ENCODE data around the gene PGS1.
A peak's percentile ranks its signal among the peaks of the same experiment; 100 is the strongest.

Gene PGS1

DNA sequence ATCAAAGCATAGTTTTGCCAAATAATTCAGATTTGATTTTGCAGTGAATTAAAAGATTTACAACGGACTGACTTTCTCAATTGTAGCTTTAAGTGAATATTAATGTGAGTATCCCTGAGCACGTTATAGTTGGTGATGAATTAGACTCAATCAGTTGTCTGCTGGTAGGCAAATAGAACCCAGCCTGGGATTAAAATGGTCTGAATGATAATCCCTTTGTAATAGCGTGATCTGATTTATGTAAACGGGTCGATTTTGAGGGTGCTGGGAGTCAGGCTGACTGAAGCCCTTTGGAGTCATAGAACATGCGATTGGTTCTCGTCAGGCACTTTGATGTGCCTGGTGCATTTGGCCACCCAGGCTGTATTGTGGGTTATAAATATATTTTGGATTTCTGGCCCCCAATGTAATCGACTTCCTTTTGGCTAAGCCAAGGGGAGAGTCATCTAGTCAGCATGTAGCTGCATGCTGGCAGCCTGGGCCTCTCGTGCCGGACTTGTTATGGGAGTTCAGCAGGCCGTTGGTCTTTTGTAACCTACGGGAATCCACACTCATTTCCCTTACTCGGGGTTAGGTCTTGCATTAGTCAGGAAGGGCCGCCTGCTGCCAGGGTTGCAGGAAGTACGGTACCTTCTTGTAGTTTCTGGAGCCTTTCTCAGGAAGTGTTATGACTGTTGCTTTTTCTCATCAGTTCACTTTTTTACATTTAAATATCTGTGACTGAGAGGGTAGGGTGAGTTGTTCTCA, 5.4 kb downstream of the PGS1 start:
- TF ChIP-seq POLR2A (IDR thresholded peaks at IDR 0.05; ENCODE audit: extremely low read depth, insufficient read length) (no peak), MAX (IDR thresholded peaks at IDR 0.05; ENCODE audit: low read depth, low read length) (peak; percentile 74), MYC (IDR thresholded peaks at IDR 0.05; ENCODE audit: low read depth, low read length) (peak; percentile 72)
- TF ChIP-seq, protein P1, sequence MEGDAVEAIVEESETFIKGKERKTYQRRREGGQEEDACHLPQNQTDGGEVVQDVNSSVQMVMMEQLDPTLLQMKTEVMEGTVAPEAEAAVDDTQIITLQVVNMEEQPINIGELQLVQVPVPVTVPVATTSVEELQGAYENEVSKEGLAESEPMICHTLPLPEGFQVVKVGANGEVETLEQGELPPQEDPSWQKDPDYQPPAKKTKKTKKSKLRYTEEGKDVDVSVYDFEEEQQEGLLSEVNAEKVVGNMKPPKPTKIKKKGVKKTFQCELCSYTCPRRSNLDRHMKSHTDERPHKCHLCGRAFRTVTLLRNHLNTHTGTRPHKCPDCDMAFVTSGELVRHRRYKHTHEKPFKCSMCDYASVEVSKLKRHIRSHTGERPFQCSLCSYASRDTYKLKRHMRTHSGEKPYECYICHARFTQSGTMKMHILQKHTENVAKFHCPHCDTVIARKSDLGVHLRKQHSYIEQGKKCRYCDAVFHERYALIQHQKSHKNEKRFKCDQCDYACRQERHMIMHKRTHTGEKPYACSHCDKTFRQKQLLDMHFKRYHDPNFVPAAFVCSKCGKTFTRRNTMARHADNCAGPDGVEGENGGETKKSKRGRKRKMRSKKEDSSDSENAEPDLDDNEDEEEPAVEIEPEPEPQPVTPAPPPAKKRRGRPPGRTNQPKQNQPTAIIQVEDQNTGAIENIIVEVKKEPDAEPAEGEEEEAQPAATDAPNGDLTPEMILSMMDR (IDR thresholded peaks at IDR 0.05; ENCODE audit: low read depth, low read length), result no peak
- peak; percentile 96 for DNase-seq (ENCODE audit: low read depth)
- peak overlapping the region; percentile 18 for H3K4me3 ChIP-seq (ENCODE audit: low read depth, low read length)

DNA sequence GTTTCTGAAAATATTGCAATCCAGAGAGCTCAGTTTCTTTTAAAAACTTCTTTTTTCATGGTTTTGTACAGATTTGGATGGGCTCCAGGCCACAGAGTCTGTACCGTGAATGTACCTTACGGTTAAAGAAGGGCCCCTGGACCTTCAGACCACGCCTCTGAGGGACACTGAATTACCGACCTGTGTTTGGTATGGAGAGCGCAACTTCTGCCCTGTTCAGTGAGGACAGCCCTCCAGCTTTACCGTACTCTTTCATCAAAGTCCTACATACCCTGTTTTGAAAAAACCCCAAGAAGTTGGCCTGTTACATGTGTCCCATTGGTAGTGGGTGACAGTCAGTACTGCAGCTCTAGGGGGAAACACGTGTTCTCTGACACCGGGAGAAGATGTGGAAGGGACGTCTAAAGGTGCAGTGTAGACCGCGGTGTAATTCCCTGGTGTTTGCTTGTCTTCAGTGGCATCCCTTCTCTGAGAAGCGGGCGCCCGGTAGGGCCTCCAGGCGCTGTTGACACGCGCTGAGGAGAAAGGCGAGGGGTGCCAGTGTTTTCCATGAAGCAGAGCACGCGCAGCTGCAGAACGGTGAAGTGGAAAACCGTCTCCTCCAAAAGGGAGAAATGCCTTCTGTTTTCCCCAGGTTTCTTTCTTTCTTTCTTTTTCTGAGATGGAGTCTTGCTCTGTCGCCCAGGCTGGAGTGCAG, 6.2 kb downstream of the PGS1 start:
- TF ChIP-seq, protein P1 (IDR thresholded peaks at IDR 0.05; ENCODE audit: low read depth, low read length), result no peak
- TF ChIP-seq MYC (IDR thresholded peaks at IDR 0.05; ENCODE audit: low read depth, low read length) (no peak), POLR2A (IDR thresholded peaks at IDR 0.05; ENCODE audit: extremely low read depth, insufficient read length) (no peak), MAX (IDR thresholded peaks at IDR 0.05; ENCODE audit: low read depth, low read length) (no peak)
- H3K4me3 ChIP-seq (ENCODE audit: low read depth, low read length), result peak overlapping the region; percentile 18

GRCh38 chr17:78387977-78388941, 9.8 kb downstream of the PGS1 start:
- H3K4me3 ChIP-seq (ENCODE audit: low read depth, low read length), result peak overlapping the region; percentile 32
- DNase-seq (ENCODE audit: low read depth), result peak; percentile 91
- TF ChIP-seq MYC (IDR thresholded peaks at IDR 0.05; ENCODE audit: low read depth, low read length) (no peak), POLR2A (IDR thresholded peaks at IDR 0.05; ENCODE audit: extremely low read depth, insufficient read length) (no peak), MAX (IDR thresholded peaks at IDR 0.05; ENCODE audit: low read depth, low read length) (no peak; the same call in 1 of the 2 replicates)
- TF ChIP-seq, protein P1 (IDR thresholded peaks at IDR 0.05; ENCODE audit: low read depth, low read length), result no peak

More for the DNA sequence above, 6.2 kb downstream of the PGS1 start:
- no peak for DNase-seq (ENCODE audit: low read depth)

- no peak for DNase-seq (ENCODE audit: low read depth)
Observed at GRCh38 chr17:78390241-78391050, 12.0 kb downstream of the PGS1 start.

More at GRCh38 chr17:78390241-78391050, 12.0 kb downstream of the PGS1 start:
- no peak overlapping the region for H3K4me3 ChIP-seq (ENCODE audit: low read depth, low read length)
- TF ChIP-seq, protein P1 (IDR thresholded peaks at IDR 0.05; ENCODE audit: low read depth, low read length), result peak; percentile 6
- no peak for TF ChIP-seq MAX (IDR thresholded peaks at IDR 0.05; ENCODE audit: low read depth, low read length)
